Hepatocyte (in vitro differentiated cells): ENCODE measurements around the gene CEP112. TPM values are rescaled to one million over a fixed set of nuclear protein-coding genes. Genes with fewer than 3 reads are reported as not detected.

Experiments used
- DNase-seq: peaks from one replicate; pipeline ENCODE4 v3.0.0-alpha.2; 2016; ENCODE audit warnings: low spot score
- H2AFZ ChIP-seq: fragments of 200-600 bp; sonication (generic); 2 replicates; pipeline ENCODE4 v1.6.0; 2016; ENCODE audit warnings: antibody characterized with exemption, mild to moderate bottlenecking
- H3K27ac ChIP-seq: fragments of 200-600 bp; sonication (generic); 2 replicates; pipeline ENCODE4 v1.5.1; 2016; ENCODE audit warnings: mild to moderate bottlenecking
- H3K27me3 ChIP-seq: fragments of 200-600 bp; sonication (generic); 2 replicates; pipeline ENCODE4 v1.6.1; 2016
- H3K36me3 ChIP-seq: fragments of 200-600 bp; sonication (generic); replicated peaks from 2 replicates; pipeline ENCODE4 v1.5.1; 2016; ENCODE audit warnings: low read depth; ENCODE audit not compliant: insufficient read depth
- H3K4me1 ChIP-seq: fragments of 200-600 bp; sonication (generic); 2 replicates; pipeline ENCODE4 v1.5.1; 2016; ENCODE audit warnings: mild to moderate bottlenecking, moderate library complexity; ENCODE audit not compliant: insufficient read depth
- H3K4me2 ChIP-seq: fragments of 200-600 bp; sonication (generic); 2 replicates; pipeline ENCODE4 v1.6.0; 2016
- H3K4me3 ChIP-seq: fragments of 200-600 bp; sonication (generic); 2 replicates; pipeline ENCODE4 v1.5.1; 2016; ENCODE audit warnings: mild to moderate bottlenecking
- H3K79me2 ChIP-seq: fragments of 200-600 bp; sonication (generic); 2 replicates; pipeline ENCODE4 v1.6.0; 2017; ENCODE audit warnings: mild to moderate bottlenecking
- H3K9me2 ChIP-seq: fragments of 200-600 bp; sonication (generic); replicated peaks from 2 replicates; pipeline ENCODE4 v1.6.0; 2017; ENCODE audit warnings: mild to moderate bottlenecking; ENCODE audit not compliant: insufficient read depth
- H3K9me3 ChIP-seq: fragments of 200-600 bp; sonication (generic); 2 replicates; pipeline ENCODE4 v1.5.1; 2016; ENCODE audit warnings: low read depth, mild to moderate bottlenecking
- H4K20me1 ChIP-seq: fragments of 200-600 bp; sonication (generic); 2 replicates; pipeline ENCODE4 v1.6.0; 2016; ENCODE audit warnings: mild to moderate bottlenecking; ENCODE audit not compliant: insufficient read depth, poor library complexity, severe bottlenecking
- CTCF ChIP-seq: fragments of 200-600 bp; sonication (generic); IDR thresholded peaks from 2 replicates; pipeline ENCODE4 v1.5.1; 2016; ENCODE audit warnings: antibody characterized with exemption, mild to moderate bottlenecking; ENCODE audit not compliant: poor library complexity
- EZH2 ChIP-seq: fragments of 200-600 bp; sonication (generic); IDR thresholded peaks from 2 replicates; pipeline ENCODE4 v1.6.1; 2016; ENCODE audit warnings: antibody characterized with exemption, mild to moderate bottlenecking, borderline replicate concordance
- EZH2phosphoT487 ChIP-seq: fragments of 200-600 bp; sonication (generic); IDR thresholded peaks from one replicate; pipeline ENCODE4 v1.6.1; 2018; ENCODE audit warnings: antibody characterized with exemption, mild to moderate bottlenecking, low read depth, moderate library complexity; ENCODE audit not compliant: unreplicated experiment, severe bottlenecking
- WGBS: methylation state at CpG from one replicate; pipeline ENCODE4 v1.1.6; 2016; ENCODE audit warnings: low lambda C conversion rate; ENCODE audit errors: missing lambda C conversion rate; 5-methylcytosine and 5-hydroxymethylcytosine counted together
- polyA plus RNA-seq: library from polyadenylated mRNA; unstranded; fragments of >200 nt; fragmentation: Nextera tagmentation; extraction: Ambion mirVana; gene quantifications from 2 replicates; pipeline ENCODE4 v1.2.1, GENCODE V29; 2016
- total RNA-seq: library from RNA; depleted of rRNA; stranded (reverse); fragments of >200 nt; gene quantifications from 2 replicates; pipeline ENCODE4 v1.2.3, GENCODE V29; 2014

The CEP112 gene
- total and polyA plus RNA-seq, 2 experiments from 2014 or later: 7.1 to 9.7 TPM

GRCh38 chr17:65933290-65933689, 258.6 kb downstream of the CEP112 start:
- TF ChIP-seq EZH2 (no peak), EZH2phosphoT487 (no peak), CTCF (no peak)
- Histone ChIP-seq H3K9me2 (no peaks in the 10 kb centered on the region), H3K4me3 (no peak overlapping the region), H3K27me3 (no peaks in the 10 kb centered on the region), H4K20me1 (no peaks in the 10 kb centered on the region), H3K36me3 (no peaks in the 10 kb centered on the region), H3K4me1 (no peaks in the 10 kb centered on the region), H3K27ac (no peak overlapping the region), H3K4me2 (no peak overlapping the region), H2AFZ (no peak overlapping the region), H3K9me3 (peaks cover 4% of the 10 kb centered on the region), H3K79me2 (no peaks in the 10 kb centered on the region)
- 92% methylated on average over 4 of the region's 4 CpGs for WGBS
- DNase-seq: no peak

GRCh38 chr17:65931246-65932149, 260.4 kb downstream of the CEP112 start:
- TF ChIP-seq CTCF (no peak), EZH2phosphoT487 (no peak), EZH2 (no peak)

GRCh38 chr17:65930140-65930730, 261.7 kb downstream of the CEP112 start:
- Histone ChIP-seq H3K36me3 (no peaks in the 10 kb centered on the region), H3K79me2 (no peaks in the 10 kb centered on the region), H3K27ac (no peak overlapping the region), H2AFZ (no peak overlapping the region), H3K27me3 (no peaks in the 10 kb centered on the region), H4K20me1 (no peaks in the 10 kb centered on the region), H3K4me2 (no peak overlapping the region), H3K9me3 (peaks cover 4% of the 10 kb centered on the region), H3K9me2 (no peaks in the 10 kb centered on the region), H3K4me1 (no peaks in the 10 kb centered on the region), H3K4me3 (no peak overlapping the region)
- WGBS: 84% methylated on average over 2 of the region's 2 CpGs
- DNase-seq: no peak
- TF ChIP-seq EZH2phosphoT487: no peak
- TF ChIP-seq CTCF: no peak
- no peak for TF ChIP-seq EZH2

More at GRCh38 chr17:65931246-65932149, 260.4 kb downstream of the CEP112 start:
- H3K9me2 ChIP-seq: no peaks in the 10 kb centered on the region
- H3K9me3 ChIP-seq: peaks cover 4% of the 10 kb centered on the region
- no peak for DNase-seq
- H3K79me2 ChIP-seq: no peaks in the 10 kb centered on the region
- WGBS: 96% methylated on average over 3 of the region's 3 CpGs
- H3K4me3 ChIP-seq: no peak overlapping the region
- H3K27me3 ChIP-seq: no peaks in the 10 kb centered on the region
- no peak overlapping the region for H3K4me2 ChIP-seq
- H3K36me3 ChIP-seq: no peaks in the 10 kb centered on the region
- no peak overlapping the region for H3K27ac ChIP-seq
- no peak overlapping the region for H2AFZ ChIP-seq
- no peaks in the 10 kb centered on the region for H4K20me1 ChIP-seq
- H3K4me1 ChIP-seq: no peaks in the 10 kb centered on the region
